NCI-H460 (cell line): ENCODE measurements around the gene SF3B2. TPM values are rescaled to one million over a fixed set of nuclear protein-coding genes. Genes with fewer than 3 reads are reported as not detected.
A peak's percentile ranks its signal among the peaks of the same experiment; 100 is the strongest.

ENCODE experiments used
- DNase-seq: peaks from one replicate; pipeline ENCODE4 v3.0.0-alpha.2; 2016; ENCODE audit warnings: low read depth; ENCODE audit errors: extremely low read depth
- total RNA-seq: library from RNA; depleted of rRNA; stranded (reverse); fragments of >200 nt; shearing (Covaris generic); gene quantifications from 2 replicates; pipeline ENCODE4 v1.2.3, GENCODE V29; 2014

Gene SF3B2
- total RNA-seq, 1 experiment from 2014 or later = 101 TPM

- DNase-seq = no peak
These were observed 4.4 kb upstream of the SF3B2 start for GRCh38 chr11:66047541-66048365.

- no peak for DNase-seq
These were observed 3.4 kb upstream of the SF3B2 start, which contains the start of gene GAL3ST3 for GRCh38 chr11:66048547-66049323. TSS of gene GAL3ST3 (minus strand) at chr11:66049161. CDS start at chr11:66045415, 3,746 bp downstream.

DNA sequence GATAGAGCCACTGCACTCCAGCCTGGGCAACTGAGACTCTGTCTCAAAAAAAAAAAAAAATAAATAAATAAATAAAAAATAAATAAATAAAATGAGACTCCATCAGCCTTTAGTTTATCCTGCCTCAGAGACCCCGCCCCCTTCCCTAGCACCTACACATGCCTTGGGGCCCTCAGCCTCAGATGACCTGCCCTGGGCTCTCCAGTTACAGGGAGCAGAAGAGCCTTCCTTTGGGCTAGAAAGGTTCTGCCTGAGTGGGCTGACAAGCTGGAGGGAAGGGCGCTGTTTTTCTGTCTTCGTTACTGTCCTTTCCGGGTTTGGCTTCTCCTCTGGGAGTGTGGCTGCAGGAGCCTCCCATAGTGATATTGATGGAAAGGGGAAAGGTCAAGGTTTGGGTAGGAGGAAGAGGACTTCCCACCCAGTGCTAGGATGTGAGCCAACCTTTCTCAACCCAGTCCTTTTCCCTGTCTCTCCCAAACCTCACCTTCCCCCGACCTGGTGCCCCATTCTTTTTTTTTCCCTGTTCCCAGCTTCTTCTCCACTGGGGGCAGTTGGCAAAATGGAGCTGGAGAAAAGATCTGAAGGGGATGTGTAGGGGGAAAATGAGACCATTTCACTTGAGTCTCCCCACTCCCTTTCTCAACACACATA, 1.5 kb upstream of the SF3B2 start:
- no peak for DNase-seq

DNA sequence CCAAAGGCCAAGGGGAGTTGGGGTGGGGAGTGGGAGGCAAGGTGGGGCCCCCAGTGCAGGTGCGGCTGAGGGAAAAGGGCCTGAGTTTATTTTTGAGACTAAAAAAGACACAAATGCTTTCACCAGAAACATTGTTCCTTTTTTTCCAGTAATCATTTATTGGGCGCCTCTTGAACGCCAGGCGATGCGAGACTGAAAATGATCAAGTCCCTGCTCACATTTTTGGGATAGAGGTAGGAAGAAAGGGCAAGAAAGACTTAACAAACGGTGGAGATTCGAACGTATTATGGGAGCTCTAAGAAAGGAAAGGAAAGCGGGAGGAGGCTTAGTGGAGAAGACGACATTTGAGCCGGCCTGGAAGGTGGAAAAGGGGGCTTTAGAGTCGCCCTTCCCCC, 796 bp upstream of the SF3B2 start:
- no peak for DNase-seq

DNA sequence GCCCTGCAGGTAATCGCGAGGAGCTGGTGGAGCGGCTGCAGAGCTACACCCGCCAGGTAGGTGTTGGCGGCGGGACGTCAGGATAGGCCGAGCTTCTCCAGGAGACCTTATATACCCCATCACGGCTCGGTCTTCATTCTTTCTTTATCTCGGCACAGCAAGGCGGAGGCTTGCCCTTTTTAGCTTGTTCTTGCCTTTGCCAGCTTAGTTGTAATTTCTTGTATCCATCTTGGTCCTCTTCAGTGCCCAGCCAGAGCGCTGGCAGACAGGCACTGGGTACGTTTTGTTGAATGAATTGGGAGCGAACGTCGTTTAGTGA, 459 bp downstream of the SF3B2 start:
- no peak for DNase-seq

GRCh38 chr11:66055021-66055420, 2.9 kb downstream of the SF3B2 start:
- DNase-seq = no peak

GRCh38 chr11:66056501-66056900, 4.3 kb downstream of the SF3B2 start:
- DNase-seq = no peak

DNA sequence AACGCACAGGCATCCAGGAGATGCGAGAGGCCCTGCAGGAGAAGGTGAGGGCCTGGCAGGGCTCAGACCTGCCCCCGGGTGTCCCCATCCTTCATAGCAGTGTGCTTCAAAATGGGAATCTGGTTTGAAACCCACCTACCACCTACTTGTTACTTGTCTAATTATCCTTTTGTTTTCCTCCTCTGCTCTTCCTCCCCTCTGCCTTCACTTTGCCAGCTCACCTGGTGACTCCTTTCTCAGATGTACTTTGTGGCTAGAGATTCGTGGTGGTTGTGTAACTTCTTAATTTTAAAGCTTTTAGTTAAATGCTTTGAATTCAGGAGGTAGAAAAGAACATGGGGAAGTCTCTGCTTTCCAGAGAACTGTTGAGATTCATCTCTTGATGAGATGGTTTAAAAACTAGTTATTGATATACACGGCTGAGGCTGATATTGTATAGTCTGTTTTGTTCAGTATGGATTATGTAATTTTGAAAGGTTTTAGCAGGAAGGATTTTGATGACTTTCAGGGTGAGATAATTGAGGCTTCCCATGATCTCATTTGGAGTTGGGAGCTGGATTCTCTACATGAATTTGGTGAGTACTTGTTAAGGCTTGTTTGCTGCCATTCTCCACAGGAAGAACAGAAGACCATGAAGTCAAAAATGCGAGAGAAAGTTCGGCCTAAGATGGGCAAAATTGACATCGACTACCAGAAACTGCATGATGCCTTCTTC, 8.0 kb downstream of the SF3B2 start:
- DNase-seq = no peak

GRCh38 chr11:66061268-66061667, 9.1 kb downstream of the SF3B2 start:
- no peak for DNase-seq

- no peak for DNase-seq
These were observed 10.2 kb downstream of the SF3B2 start for GRCh38 chr11:66062408-66062807.

DNA sequence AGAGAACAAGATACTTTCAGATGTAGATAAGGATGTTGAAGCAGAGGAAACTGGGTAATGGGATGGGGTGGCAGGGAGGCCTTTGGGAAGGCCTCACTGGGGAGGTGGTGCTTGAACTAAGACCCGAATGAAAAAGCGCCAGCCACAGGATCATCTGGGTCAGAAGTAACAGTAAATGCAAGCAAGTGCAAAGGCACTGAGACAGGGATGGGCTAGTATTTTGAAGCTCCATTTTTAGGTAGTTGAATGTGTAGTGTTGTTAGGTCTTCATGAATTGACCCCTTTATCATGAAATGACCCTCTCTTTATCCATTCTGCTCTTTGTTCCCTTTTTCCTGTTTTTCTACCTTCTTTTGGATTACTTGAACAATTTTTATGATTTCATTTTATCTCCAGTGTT, 11.7 kb downstream of the SF3B2 start:
- DNase-seq = no peak

DNA sequence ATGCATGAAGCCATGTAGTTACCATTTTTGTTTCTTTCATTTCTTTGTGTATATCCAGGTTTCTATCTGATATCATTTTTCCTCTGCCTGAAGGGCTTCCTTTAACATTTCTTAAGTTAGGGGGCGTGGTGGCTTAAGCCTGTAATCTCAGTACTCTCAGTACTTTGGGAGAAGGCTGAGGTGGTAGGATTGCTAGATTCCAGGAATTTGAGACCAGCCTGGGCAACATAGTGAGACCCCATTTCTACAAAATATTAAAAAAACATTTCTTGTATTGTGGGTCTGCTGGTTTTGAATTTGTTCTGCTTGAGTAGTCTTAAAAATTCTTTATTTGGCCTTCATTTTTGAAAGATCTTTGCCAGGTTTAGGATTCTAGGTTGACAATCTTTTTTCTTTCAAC, 12.4 kb downstream of the SF3B2 start:
- DNase-seq = no peak

DNA sequence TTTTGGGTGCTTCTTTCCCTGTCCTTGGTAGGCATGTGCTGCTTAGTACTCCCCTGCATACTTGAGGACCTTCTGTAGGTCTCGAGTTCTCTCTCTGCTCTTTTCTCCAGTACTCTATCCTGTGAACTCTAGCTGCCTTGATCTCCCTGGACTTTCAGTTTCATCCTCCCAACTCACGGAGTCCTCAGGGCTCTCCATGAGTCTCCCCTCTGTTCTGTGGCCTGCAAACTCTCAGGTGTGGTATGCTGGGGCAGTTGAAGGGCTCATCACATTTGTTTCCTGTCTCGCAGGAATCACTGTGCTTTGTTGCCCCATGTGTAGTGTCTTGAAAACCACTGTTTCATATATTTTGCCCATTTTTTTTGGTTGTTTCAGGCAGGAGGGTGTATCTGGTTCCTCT, 14.6 kb downstream of the SF3B2 start:
- no peak for DNase-seq

DNA sequence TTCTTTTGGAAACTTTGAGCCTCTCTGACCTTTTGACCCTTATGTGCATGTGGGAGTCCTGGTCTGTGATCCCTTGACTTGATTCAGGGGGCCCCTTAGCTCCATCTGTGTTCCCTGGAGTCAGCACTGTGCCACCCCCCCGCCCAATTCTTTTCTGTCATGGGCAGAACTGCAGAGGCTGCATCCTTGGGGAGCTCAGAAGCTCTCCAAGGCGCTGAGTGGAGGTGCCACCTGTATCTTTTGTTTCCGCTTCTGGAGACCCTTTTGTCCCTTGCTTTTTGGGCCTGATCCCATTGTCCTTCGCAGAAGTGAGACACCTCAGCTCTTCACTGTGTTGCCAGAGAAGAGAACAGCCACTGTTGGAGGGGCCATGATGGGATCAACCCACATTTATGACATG, 15.5 kb downstream of the SF3B2 start:
- DNase-seq = no peak

DNA sequence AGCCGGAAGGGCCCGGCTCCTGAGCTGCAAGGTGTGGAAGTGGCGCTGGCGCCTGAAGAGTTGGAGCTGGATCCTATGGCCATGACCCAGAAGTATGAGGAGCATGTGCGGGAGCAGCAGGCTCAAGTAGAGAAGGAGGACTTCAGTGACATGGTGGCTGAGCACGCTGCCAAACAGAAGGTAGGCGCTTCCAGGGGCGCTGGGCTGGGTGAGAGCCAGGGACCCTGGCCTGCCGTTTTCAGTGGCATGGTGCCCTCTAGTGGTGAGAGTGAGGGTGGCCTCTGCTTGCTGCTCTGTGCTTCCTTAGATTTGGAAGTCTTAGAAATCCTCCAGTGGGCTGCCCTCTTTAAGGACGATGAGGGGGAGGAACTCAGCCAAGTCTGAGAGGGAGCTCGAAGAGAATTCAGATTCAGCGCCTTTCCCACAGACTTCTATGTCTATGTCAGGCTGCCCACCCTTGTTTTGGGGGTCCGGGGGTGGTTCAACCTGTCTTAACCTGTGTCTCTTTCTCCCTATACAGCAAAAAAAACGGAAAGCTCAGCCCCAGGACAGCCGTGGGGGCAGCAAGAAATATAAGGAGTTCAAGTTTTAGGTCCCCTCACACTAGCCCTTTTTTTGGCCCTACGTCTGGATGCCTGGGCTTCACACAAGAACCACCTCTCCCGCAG, 16.1 kb downstream of the SF3B2 start:
- DNase-seq = peak; percentile 48

- DNase-seq = peak; percentile 30
These were observed 17.0 kb downstream of the SF3B2 start for GRCh38 chr11:66068923-66069714.

- peak; percentile 29 for DNase-seq
These were observed 17.8 kb downstream of the SF3B2 start, which contains the start of gene PACS1 for GRCh38 chr11:66069715-66070603. TSS of gene PACS1 (plus strand) at chr11:66070272. CDS start at chr11:66070487, 215 bp downstream.

DNA sequence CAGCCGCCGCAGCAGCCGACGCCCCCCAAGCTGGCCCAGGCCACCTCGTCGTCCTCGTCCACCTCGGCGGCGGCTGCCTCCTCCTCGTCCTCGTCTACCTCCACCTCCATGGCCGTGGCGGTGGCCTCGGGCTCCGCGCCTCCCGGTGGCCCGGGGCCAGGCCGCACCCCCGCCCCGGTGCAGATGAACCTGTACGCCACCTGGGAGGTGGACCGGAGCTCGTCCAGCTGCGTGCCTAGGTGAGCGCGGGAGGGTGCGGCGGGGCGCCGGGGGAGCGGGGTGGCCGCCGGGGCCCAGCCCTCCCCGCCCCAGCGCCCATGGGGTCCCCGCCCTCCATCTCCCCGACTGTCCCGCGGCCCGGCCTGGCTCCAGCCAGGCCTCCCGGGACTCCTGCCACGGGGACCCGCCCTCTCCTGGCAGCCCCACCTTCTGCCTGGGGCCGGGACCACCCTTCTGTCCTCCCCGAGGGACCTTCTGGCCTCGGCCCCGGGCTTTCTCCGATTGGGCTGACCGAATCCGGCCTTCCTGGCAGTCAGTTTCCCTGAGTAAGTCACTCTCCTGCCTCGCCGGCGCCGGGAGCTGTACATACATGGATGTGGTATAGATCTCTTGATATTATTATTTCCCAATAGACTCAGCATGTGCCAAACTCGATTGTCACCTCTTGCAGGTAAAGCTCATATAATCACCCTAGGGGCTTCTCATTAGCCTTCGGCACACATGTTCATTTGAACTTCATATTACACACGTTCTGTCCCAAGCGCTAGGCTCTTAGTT, 18.6 kb downstream of the SF3B2 start:
- no peak for DNase-seq
